Brain microvascular endothelial cell (primary cell): ENCODE measurements around the gene KRTAP4-12.
A peak's percentile ranks its signal among the peaks of the same experiment; 100 is the strongest.
"Not testable (repeated sequence)": the region's sequence is repeated elsewhere in the genome, so short reads cannot be mapped to it uniquely, and the experiment has no call there.

ENCODE experiments used
- DNase-seq: peaks from one replicate; pipeline ENCODE4 v3.0.0-alpha.2; 2020
- H3K27ac ChIP-seq: fragments of 250-450 bp; sonication (Bioruptor Pico); 2 replicates; pipeline ENCODE4 v1.5.1; 2020; ENCODE audit warnings: mild to moderate bottlenecking, moderate library complexity
- H3K27me3 ChIP-seq: fragments of 250-450 bp; sonication (Bioruptor Pico); replicated peaks from 2 replicates; pipeline ENCODE4 v1.5.1; 2020; ENCODE audit warnings: mild to moderate bottlenecking
- H3K36me3 ChIP-seq: fragments of 250-450 bp; sonication (Bioruptor Pico); replicated peaks from 2 replicates; pipeline ENCODE4 v1.5.1; 2020; ENCODE audit warnings: mild to moderate bottlenecking
- H3K4me3 ChIP-seq: 2 replicates; pipeline ENCODE4 v1.5.1; 2011; ENCODE audit warnings: low read depth, mild to moderate bottlenecking, control low read depth, low read length, moderate library complexity
- in situ Hi-C: cut with HindIII; loops from 2 replicates; pipeline ENCODE4 v1.10.0; 2017; ENCODE audit warnings: low sequenced_read_pairs, low pct_ligation_motif_present
- TF ChIP-seq, protein P1 (sequence below): IDR thresholded peaks from 2 replicates; pipeline ENCODE4 v1.5.1; 2011; ENCODE audit warnings: low read depth, mild to moderate bottlenecking, moderate library complexity, low read length, control low read depth, inconsistent platforms; ENCODE audit errors: missing control alignments

KRTAP4-12 gene

DNA sequence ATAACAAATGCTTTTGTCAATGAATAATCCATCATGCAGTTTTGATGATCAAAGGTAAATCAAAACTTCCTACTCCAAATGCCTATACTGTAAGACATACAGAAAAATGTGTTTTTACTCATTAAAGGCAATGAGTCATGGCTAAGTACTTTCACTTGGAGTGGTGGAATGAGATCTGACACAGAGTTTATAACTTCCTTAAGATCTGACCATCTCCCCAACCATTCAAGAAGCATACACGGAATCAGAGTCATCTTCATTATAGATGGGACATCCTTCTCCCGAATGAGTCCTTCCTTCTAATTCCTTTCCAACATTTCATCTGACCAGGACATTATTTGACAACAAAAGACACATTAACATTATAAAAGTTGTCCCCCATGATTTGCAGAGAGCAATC is 40.6 kb downstream of the KRTAP4-12 start:
- H3K27ac ChIP-seq, H3K36me3 ChIP-seq, in situ Hi-C loops, H3K4me3 ChIP-seq, H3K27me3 ChIP-seq: not testable (repeated sequence)
- DNase-seq = peak; percentile 21

DNA sequence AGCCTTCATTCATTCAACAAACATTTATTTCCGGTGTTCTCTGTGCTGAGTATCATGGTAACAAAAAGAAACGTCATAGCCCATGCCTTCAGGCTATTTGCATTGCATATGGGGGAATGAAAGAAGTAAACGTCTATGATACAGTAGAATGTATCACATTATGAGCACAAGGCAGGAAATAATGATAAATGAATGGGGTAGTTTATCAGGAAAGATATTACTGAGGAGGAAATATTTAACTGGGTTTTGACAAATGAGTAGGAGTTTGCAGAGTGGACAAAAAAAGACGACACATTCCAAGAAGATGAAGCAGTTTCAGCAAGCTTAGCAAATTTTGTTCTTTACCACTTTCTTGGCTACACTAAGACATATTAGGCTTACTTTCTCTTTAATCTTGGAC is 41.4 kb downstream of the KRTAP4-12 start:
- TF ChIP-seq, protein P1, sequence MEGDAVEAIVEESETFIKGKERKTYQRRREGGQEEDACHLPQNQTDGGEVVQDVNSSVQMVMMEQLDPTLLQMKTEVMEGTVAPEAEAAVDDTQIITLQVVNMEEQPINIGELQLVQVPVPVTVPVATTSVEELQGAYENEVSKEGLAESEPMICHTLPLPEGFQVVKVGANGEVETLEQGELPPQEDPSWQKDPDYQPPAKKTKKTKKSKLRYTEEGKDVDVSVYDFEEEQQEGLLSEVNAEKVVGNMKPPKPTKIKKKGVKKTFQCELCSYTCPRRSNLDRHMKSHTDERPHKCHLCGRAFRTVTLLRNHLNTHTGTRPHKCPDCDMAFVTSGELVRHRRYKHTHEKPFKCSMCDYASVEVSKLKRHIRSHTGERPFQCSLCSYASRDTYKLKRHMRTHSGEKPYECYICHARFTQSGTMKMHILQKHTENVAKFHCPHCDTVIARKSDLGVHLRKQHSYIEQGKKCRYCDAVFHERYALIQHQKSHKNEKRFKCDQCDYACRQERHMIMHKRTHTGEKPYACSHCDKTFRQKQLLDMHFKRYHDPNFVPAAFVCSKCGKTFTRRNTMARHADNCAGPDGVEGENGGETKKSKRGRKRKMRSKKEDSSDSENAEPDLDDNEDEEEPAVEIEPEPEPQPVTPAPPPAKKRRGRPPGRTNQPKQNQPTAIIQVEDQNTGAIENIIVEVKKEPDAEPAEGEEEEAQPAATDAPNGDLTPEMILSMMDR = no peak
- Histone ChIP-seq H3K36me3 (no peaks in the 10 kb centered on the region), H3K4me3 (no peak overlapping the region), H3K27ac (no peak overlapping the region), H3K27me3 (no peaks in the 10 kb centered on the region)
- DNase-seq = no peak
- in situ Hi-C loops = no loop called here

DNA sequence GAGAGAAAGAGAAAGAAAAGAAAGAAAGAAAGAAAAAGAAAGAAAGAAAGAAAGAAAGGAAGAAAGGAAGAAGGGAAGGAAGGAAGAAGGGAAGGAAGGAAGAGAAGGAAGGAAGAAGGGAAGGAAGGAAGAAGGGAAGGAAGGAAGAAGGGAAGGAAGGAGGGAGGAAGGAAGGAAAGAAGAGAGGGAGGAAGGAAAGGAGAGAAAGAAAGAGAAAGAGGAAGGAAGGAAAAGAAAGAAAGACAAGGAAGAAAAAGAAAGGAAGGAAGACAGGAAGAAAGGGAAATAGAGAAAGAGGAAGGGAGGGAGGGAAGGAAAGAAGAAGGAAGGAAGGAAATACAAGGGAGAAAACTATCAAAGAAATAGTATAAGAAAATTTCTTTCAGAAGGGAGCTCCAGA is 47.2 kb downstream of the KRTAP4-12 start:
- in situ Hi-C loops = no loop called here

DNA sequence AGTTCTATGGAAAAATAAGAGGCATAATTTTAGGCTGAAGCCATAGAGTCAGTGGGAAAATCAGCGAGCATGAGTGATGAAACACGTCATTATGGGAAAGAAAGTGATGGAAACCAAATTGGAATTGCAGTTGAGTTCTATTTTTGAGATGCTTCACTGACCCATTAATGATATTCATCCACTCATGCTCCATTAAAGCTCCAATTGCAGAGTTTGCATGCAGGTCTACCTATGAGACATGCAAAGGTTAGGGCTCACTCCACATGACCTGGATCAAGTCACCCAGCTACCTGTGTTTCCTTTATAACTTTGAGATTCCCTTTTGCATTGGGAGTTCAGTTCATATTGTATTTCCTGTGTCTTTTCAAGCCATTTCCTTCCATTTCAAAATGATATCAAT is 50.3 kb downstream of the KRTAP4-12 start:
- Histone ChIP-seq H3K27me3 (no peaks in the 10 kb centered on the region), H3K4me3 (no peak overlapping the region), H3K36me3 (no peaks in the 10 kb centered on the region), H3K27ac (no peak overlapping the region)
- TF ChIP-seq, protein P1 = no peak
- DNase-seq = no peak
- in situ Hi-C loops = no loop called here

More for the DNA sequence above, 47.2 kb downstream of the KRTAP4-12 start:
- TF ChIP-seq, protein P1 = no peak
- Histone ChIP-seq H3K27ac (no peak overlapping the region), H3K36me3 (no peaks in the 10 kb centered on the region), H3K4me3 (no peak overlapping the region), H3K27me3 (no peaks in the 10 kb centered on the region)
- no peak for DNase-seq
